ENCODE results near the gene ITGA11. TPM values are rescaled to one million over a fixed set of nuclear protein-coding genes. Genes with fewer than 3 reads are reported as not detected.

The ITGA11 gene
- polyA plus RNA-seq, 3 donors = 2.3 to 2.9 (median 2.6) TPM

DNA sequence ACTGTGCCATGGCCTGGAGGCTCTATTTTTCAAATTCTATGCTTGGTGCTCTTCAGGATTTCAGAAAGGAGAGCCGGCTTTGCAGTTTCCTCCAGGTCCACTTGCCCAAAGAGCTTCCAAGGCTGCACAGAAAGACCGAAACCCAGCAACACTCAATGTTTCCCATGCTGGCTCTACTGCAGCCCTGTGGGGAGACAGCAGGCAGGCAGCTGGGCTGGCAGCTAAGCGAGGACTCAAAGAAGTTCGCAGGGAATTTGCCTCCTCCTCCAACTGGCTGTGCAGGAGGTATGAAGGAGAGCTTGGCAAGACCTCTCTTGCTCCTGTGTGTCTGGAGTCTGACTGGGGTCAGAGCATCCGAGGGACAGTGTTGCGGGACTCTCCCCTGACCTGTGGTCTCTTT is 17.4 kb upstream of the ITGA11 start:
- no peak for DNase-seq

DNA sequence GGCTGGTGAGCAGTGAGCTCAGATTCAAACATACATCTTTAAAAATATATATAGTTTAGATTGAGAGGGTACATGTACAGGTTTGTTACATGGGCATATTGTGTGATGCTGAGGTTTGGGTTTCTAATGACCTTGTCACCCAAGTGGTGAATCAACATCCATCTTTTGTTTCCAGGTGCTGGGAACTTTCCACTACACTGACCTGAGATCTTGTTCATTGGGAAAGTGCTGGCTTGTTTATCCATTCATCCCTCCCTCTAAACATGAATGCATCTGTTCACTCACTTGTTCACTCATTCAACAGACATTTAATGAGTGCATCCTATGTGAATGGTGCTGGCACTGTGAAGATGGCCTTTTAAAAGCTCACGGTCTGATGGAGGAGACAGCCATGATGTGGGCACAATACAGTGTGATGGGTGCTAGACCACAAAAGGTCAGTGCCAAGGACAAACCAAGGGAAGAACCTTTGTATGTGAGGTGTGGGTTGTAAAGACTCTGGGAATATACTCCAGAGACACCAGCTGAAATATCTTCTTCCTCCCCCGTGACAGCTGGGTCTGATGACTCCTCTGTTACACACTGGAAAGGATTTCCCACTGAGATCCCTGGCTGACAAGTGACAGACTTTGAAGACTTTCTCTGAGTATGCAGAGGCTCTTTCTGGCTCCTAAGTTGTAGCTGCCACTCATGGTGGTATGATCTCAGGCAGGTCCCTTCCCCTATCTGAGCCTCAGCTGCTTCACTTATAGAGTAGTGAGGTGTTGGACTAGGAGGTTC is 16.2 kb upstream of the ITGA11 start:
- DNase-seq = no peak

- DNase-seq = no peak
Measured at GRCh38 chr15:68447209-68447608, 15.2 kb upstream of the ITGA11 start.

DNA sequence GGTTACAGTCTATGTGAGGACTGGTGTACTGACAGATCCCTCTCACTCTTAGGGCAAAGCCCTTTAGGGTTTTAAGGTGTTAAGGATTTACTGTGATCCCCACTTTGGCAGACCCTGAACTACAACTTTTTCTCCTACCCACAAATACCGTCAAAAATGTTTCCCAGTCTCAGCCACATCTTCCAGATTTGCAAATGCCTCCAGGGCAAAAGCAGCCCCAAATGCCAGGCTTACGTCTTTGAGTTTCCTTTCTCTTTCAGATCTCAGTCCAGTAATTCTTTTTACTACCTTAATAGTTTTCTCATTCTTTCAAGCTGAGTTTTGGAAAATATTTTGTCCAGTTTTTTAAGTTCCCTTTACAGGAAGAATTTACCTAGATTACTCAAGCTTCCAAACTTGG is 13.4 kb upstream of the ITGA11 start:
- DNase-seq = no peak

DNA sequence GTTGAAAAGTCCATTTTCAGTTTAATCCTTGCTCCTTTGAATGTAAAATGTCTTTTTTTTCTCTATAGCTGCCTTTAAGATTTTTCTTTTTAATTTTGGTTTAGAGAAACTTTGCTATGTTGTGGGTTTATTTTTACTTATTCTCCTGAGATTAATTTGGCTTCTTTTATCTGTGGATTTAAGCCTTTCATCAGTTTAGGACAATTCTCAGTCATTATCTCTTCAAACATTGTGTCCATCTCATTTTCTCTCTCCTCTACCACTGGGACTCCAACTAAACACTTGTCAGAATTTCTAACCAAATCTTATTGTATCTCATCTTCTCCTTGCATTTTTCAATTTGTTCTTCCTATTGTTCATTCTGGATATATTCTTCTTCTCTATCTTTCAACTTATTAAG is 12.4 kb upstream of the ITGA11 start:
- no peak for DNase-seq

DNA sequence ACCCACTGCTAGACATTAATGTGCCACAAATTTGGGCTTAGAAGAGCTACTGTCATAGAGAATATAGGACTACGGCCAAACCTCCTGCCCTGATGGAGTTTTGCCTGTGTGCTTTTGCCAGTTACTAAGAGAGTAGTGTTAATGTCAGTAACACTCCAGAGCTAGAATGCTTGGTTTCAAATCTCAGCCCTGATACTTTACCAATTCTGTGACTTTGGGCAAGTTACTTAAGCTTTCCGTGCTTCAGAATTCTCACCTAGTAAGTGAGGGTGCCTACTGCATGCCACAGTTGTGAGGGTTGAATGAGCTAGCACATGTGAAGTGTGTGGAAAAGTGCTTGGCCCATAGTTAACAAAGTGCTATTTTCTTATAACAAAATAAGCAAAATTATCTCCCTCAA is 10.9 kb upstream of the ITGA11 start:
- no peak for DNase-seq

DNA sequence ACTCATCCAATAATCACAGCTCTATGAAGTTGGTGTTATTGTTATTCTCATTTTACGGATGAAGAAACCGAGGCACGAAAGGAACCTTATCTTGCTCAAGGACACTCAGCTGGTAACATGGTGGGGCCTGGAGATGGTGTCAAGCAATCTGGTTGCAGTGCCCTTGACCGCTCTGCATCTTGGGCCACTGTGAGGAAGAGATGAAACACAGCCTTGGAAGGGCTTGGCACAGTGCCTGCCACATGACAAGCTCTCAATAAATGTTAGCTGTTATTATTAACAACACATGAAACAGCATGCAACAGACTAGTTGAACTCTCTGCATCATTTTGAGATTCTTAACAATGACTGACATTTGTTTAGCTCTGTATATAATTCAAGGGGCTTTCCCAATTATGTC is 10.1 kb upstream of the ITGA11 start:
- no peak for DNase-seq

DNA sequence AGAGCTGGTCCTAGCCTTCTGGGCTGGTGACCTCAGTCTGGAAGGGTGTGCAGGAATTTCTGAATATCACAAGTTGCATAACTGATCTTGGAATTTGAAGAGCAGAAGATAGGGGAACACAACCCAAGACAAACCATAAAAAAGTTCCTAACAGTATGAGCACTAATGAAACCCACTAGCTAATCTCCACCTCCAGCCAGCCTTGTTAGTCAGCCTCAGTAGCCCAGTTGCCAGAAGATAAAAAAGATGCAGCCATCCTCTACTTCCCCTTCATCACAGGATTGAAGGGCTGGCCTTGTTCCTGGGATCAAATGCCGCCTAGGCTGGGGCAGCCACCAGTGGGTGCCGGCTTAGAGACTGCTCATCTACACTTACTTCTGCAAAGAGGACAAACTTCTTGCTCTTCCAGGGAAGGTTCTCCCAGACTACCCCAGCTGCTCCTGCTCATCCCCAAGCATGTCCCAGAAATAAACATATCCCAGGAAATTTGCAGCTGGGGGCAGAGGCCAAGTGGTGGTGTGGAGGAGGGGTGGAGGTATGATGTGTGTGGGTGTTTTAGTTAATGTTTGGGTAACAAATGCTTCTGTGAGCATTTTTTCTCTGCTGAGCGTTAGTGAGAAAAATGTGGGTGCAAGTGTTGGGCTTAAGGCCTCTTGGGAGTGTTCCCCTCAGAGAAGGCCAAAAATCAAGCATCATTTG is 9.2 kb upstream of the ITGA11 start:
- DNase-seq = no peak

- DNase-seq = no peak
Measured at GRCh38 chr15:68440136-68440535, 8.2 kb upstream of the ITGA11 start.

- DNase-seq = no peak
Measured at GRCh38 chr15:68439506-68439905, 7.5 kb upstream of the ITGA11 start.

GRCh38 chr15:68436680-68437079 is 4.7 kb upstream of the ITGA11 start:
- DNase-seq = no peak

DNA sequence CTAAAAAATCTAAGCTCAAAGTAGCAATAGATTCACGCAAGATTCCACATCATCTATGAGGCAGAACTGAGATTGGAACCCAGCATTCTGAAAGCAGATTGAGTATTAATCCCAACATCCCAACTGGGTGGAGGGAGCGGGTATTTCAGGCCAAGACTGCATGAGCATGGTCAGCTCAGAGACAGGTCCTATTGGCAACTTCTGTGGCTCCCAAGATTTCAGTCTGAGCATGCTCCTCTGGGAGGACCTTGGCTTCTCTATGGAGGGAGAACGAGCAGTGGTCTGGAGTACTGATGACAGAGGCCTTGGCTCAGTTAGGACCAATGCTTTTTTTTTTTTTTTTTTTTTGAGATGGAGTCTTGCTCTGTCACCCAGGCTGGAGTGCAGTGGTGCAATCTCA is 4.0 kb upstream of the ITGA11 start:
- DNase-seq = no peak

GRCh38 chr15:68434021-68434420 is 2.1 kb upstream of the ITGA11 start:
- DNase-seq = no peak

DNA sequence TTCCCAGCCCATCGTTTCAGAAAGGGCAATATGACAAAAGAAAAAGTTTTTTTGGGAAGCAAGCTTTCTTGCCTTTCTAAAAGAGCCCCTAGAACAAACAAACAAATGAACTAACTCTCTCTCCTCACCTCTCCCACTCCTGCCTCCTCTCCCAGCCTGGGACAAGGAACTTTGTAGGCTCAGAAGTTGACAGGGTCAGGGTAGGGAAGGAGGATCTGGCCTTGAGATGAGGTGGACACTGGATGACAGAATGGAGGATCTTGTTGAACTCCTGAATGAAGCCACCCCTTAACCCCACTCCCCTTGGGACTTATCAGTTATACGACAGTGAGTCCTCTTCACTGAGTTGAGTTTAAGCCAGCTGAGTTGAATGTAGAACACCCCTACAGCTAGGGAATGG is 1.6 kb upstream of the ITGA11 start:
- no peak for DNase-seq

DNA sequence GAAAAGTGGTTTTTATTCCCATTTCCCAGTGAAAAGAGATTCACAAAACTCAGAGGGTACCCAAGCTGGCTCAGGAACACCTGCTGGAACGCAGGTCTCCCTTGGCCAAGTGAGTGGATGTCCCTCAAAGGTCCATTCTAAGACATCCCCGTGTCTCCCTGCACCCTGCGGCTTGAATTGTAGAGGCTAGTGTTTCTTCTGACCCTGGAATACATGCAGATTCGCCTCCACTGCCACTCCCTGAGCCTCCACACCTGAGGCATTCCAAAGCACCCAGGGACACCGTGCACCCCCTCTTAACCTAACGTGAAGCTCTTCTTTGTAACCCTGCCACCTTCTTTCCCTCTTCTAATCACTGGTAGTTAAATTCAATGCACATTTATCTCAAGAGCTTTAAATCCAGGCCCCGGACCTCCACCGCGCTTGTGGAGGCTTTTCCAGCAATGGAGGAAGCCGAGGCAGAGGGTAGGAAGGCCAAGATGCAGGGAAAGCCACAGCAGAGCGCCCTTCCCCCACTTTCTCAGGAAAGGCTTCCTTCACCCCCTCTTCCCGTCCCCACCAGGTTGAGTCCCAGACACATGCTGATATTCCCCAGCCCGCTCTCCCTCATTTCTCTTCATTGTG is 590 bp upstream of the ITGA11 start:
- no peak for DNase-seq

GRCh38 chr15:68431037-68431791 is 749 bp downstream of the ITGA11 start:
- DNase-seq = no peak

DNA sequence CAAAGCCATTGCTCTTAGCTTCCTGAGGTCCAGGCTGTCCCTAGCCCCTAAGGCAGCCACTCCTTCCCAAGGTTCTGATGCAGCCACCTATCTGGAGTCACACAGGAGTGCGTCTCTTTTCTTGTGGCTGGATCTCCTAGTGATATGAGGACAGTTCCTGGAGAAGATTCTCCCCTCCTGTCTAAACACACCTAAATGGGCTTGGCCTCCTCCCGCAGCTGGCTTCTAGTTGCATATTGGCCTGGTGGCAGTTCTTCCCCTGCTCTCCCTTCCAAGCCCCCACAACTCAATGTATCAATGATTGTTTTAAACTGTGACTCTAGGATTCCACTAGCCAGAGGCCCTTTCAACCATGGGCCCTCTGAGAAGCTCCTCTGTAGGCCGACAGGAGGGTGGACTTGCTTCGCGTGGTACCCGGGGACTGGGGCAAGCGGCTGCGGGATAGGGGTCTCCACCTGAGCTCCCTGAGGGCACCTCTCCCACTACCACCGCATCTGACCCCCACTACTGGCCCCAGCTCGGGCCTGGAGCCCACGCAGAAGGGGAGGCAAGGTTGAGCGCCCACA is 1.4 kb downstream of the ITGA11 start:
- no peak for DNase-seq

GRCh38 chr15:68429691-68430470 is 2.1 kb downstream of the ITGA11 start:
- no peak for DNase-seq

GRCh38 chr15:68428431-68428940 is 3.5 kb downstream of the ITGA11 start:
- DNase-seq = no peak

GRCh38 chr15:68427963-68428362 is 4.0 kb downstream of the ITGA11 start:
- DNase-seq = no peak

- no peak for DNase-seq
Measured at GRCh38 chr15:68427366-68427765, 4.6 kb downstream of the ITGA11 start.

Data from renal pelvis (tissue), 4 donors.